HG03045 (cell line): ENCODE results near the gene SEZ6L2.
"Not testable (repeated sequence)": the region's sequence is repeated elsewhere in the genome, so short reads cannot be mapped to it uniquely, and the experiment has no call there.

Source experiments
- ATAC-seq: cut with Tn5 transposase; IDR thresholded peaks from one replicate; pipeline ENCODE4 v1.9.1; 2021; ENCODE audit warnings: mild to moderate bottlenecking, moderate library complexity; ENCODE audit not compliant: unreplicated experiment

SEZ6L2 gene

GRCh38 chr16:29910819-29911675 lies 11.7 kb upstream of the SEZ6L2 start:
- ATAC-seq, result no peak

DNA sequence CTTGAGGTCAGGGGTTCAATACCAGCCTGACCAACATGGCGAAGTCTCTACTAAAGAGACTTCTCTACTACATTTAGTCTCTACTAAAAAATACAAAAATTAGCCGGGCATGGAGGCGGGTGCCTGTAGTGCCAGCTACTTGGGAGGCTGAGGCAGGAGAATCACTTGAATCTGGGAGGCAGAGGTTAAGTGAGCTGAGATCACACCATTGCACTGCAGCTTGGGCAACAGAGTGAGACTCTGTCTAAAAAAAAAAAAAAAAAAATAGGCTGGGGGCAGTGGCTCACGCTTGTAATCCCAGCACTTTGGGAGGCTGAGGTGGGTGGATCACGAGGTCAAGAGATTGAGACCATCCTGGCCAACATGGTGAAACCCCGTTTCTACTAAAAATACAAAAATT lies 10.5 kb upstream of the SEZ6L2 start:
- ATAC-seq, result not testable (repeated sequence)

DNA sequence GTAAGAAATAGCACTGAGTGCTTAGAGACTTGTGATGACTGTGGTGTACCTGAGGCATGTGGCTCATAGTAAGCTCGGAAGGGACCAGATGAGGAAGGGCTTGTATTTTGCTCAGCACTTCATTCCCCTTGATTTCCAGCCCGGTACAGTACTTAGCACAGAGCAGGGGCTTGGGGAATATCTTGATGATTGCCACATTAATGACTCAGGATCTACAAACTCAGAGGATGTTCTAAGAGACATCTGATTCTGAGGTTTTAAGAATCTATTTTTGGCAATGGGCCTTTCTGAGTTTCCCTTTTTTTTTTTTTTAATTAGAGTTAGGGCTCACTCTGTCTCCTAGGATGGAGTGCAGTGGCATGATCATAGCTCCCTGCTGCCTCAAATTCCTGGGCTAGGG lies 10.0 kb upstream of the SEZ6L2 start:
- no peak for ATAC-seq

DNA sequence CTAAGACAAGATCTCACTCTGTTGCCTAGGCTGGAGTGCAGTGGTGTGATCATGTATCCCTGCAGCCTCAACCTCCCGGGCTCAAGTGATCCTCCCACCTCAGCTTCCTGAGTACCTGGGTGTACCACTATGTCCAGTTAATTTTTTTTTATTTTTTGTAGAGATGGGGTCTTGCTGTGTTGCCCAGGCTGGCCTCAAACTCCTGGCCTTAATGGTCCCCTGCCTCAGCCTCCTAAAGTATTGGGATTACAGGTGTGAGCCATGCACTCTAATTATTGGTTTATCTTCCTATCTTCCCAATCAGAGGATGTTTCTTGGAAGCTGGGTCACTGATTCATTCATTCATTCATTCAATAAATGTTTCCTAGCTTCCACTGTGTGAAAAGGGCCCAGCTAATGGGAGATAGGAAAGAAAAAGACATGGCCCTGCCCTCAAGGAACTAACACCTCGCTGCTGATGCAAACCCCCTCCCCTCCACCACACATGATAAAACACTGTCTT lies 9.4 kb upstream of the SEZ6L2 start:
- ATAC-seq, result no peak

DNA sequence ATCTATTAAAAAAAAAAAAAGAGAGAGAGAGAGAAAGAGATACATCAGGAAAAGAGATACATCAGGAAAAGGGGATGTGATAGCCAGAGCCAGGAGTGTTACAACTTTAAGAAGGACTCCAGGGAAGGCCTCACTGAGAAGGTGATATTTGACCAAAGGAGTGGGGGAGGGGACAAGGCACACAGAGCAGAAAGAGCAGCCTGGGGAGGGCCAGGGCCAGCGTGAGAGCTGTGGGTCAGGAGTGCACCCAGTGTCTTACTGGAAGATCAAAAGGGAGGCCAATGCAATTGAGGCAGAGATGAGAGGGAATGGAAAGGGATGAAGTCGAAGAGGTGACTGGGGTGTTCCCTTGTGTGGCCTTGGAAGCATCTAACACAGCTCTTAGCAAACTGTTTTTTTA lies 8.6 kb upstream of the SEZ6L2 start:
- no peak for ATAC-seq

- ATAC-seq, result no peak
Measured at GRCh38 chr16:29906520-29907244, 7.3 kb upstream of the SEZ6L2 start.

DNA sequence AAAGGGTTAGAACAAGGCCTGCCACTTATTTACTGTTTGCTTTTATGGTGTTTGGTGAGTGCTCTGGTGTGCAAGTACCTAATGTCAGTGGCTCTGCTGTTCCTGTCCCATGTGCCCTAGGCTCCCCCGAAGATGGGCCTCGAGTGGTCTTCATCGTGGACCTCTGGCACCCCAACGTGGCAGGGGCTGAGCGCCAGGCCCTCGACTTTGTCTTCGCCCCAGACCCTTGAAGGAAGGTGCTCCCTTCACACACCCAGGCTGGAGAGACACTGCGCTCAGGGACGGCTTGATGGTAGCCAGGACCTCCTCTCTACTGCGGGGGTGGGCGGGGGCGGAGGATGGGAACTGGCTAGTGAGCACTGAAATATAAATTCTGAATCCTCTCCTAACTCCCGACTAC lies 6.3 kb upstream of the SEZ6L2 start:
- ATAC-seq, result no peak

- no peak for ATAC-seq
Measured at GRCh38 chr16:29904947-29905346, 5.6 kb upstream of the SEZ6L2 start.

DNA sequence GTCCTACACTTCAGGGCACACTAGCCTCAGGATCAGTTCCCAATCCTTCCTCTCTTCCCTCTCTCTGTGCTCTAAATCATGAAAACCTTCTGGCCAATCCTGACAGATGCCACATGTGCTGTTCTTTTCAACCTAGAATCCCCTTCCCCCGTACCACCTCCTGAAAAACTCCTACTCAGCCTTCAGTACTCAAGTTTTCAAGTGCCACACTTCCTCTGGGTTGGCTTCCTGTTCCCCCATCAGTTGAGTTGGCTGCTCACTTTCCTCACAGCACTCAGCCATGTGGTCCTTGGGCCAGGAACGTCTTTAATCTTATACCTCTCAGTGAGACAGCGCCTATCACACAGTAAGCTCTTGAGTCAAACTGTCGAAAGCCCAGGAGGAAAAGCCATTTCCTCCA lies 4.2 kb upstream of the SEZ6L2 start:
- no peak for ATAC-seq

- no peak for ATAC-seq
Measured at GRCh38 chr16:29901607-29901945, 2.2 kb upstream of the SEZ6L2 start.

DNA sequence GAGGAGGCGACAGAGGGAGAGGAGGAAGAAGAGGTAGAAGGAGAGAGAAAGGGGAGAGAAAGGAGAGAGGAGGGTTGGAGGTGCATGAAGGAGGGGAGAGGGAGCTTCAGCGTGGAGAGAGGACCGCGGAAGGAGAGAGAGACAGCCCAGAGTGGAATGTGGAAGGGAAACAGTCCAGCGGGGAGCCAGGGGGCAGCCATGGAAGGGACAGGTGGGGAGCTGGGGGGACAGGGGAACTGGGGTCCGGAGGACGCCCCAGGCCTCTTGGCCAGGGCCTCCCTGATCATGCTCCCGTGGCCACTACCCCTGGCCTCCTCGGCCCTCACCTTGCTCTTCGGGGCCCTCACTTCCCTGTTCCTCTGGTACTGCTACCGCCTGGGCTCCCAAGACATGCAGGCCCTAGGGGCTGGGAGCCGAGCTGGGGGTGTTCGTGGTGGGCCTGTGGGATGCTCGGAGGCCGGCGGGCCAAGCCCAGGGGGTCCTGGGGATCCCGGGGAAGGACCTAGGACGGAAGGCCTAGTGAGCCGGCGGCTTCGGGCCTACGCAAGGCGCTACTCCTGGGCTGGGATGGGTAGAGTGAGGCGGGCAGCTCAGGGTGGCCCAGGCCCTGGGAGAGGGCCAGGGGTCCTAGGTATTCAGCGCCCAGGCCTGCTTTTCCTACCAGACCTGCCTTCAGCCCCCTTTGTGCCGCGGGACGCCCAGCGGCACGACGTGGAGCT lies 1.7 kb upstream of the SEZ6L2 start:
- ATAC-seq, result no peak

GRCh38 chr16:29900102-29900887 lies 945 bp upstream of the SEZ6L2 start, which contains the start of gene ASPHD1:
Gene ASPHD1 (plus strand): TSS chr16:29900488. CDS start chr16:29900972, 484 bp downstream.
- ATAC-seq, result peak; percentile 59

GRCh38 chr16:29898804-29899515 lies 390 bp downstream of the SEZ6L2 start:
- ATAC-seq, result no peak

DNA sequence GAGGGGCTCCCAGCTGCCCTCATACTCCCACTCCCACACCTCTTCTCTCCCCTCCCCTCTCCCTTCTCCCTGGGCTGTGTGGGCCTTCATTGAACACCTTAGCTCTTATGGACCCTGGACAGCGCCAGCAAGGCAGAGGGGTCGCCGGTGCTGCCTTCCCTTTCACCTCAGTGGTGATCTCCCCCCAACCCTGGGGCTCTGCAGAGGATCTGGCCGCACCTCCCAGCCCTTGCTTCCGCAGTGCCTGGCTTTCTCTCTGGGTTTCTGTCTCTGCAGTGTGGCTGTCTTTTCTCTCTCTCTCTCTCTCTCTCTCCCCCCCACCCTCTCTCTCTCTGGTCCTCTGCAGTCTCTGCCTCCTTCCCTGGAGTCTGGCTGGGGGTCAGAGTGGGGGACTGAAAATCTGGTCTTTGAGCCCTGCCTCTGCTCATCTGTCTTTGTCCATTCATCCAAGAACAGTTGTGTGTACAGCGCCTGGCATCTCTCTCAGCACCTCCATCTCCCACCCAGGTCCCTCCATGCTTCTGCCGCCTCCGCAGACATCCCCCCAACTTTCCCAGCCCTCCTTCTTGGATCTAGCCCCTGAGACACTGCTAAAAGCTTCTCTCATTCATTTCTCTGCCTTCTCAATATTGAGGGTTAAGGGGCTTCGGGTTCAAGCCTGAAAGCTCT lies 1.1 kb downstream of the SEZ6L2 start:
- no peak for ATAC-seq

GRCh38 chr16:29897333-29897732 lies 2.0 kb downstream of the SEZ6L2 start:
- ATAC-seq, result no peak

GRCh38 chr16:29896841-29897240 lies 2.5 kb downstream of the SEZ6L2 start:
- no peak for ATAC-seq

- ATAC-seq, result no peak
Measured at GRCh38 chr16:29894352-29894751, 5.0 kb downstream of the SEZ6L2 start.

- ATAC-seq, result no peak
Measured at GRCh38 chr16:29893553-29893952, 5.8 kb downstream of the SEZ6L2 start.

GRCh38 chr16:29892458-29892813 lies 6.9 kb downstream of the SEZ6L2 start:
- no peak for ATAC-seq
